Nephron progenitor cell (in vitro differentiated cells): ENCODE measurements around the gene CACNG4.

Source experiments
- DNase-seq: peaks from one replicate; pipeline ENCODE4 v3.0.0; 2021
- H3K27ac Mint-ChIP-seq: 2 replicates; pipeline ENCODE4 v1.8.0; 2021; ENCODE audit warnings: mild to moderate bottlenecking, moderate library complexity, mixed read lengths
- H3K27me3 Mint-ChIP-seq: 2 replicates; pipeline ENCODE4 v1.8.0; 2021; ENCODE audit warnings: mild to moderate bottlenecking, low read depth, mixed read lengths; ENCODE audit not compliant: poor library complexity
- H3K36me3 Mint-ChIP-seq: 2 replicates; pipeline ENCODE4 v1.8.0; 2021; ENCODE audit warnings: low read depth, mixed read lengths
- H3K4me1 Mint-ChIP-seq: 2 replicates; pipeline ENCODE4 v1.8.0; 2021; ENCODE audit warnings: mixed read lengths
- H3K4me3 Mint-ChIP-seq: 2 replicates; pipeline ENCODE4 v1.8.0; 2021; ENCODE audit warnings: mild to moderate bottlenecking, moderate library complexity, mixed read lengths
- H3K9me3 Mint-ChIP-seq: 2 replicates; pipeline ENCODE4 v1.8.0; 2021; ENCODE audit warnings: mild to moderate bottlenecking, moderate library complexity, mixed read lengths
- CTCF ChIP-seq: fragments of 200-600 bp; sonication (generic); IDR thresholded peaks from 2 replicates; pipeline ENCODE4 v1.5.0; 2021; ENCODE audit warnings: antibody characterized with exemption

The CACNG4 gene

GRCh38 chr17:66963909-66964771 lies at the start of gene CACNG4:
CACNG4 (plus strand) TSS chr17:66964707; CDS start chr17:66964912, 205 bp downstream.
- H3K27ac Mint-ChIP-seq: no peak within 1 kb of the TSS
- peaks cover 90% of the 10 kb centered on the region for H3K27me3 Mint-ChIP-seq
- H3K4me1 Mint-ChIP-seq: peaks cover 36% of the 10 kb centered on the region
- peak; percentile 75 for DNase-seq
- H3K9me3 Mint-ChIP-seq: no peaks in the 10 kb centered on the region
- H3K36me3 Mint-ChIP-seq: no peaks in the 10 kb centered on the region
- peak within 1 kb of the TSS; percentile 80 for H3K4me3 Mint-ChIP-seq
- TF ChIP-seq CTCF: no peak

GRCh38 chr17:66915204-66915611 lies 49.3 kb upstream of the CACNG4 start:
- no peaks in the 10 kb centered on the region for H3K36me3 Mint-ChIP-seq
- no peak overlapping the region for H3K27ac Mint-ChIP-seq
- H3K27me3 Mint-ChIP-seq: no peaks in the 10 kb centered on the region
- no peak for DNase-seq
- H3K9me3 Mint-ChIP-seq: peaks cover 8% of the 10 kb centered on the region
- no peak overlapping the region for H3K4me3 Mint-ChIP-seq
- no peak for TF ChIP-seq CTCF
- peaks cover 11% of the 10 kb centered on the region for H3K4me1 Mint-ChIP-seq

GRCh38 chr17:66915792-66916191 lies 48.7 kb upstream of the CACNG4 start:
- no peak for DNase-seq
- Mint-ChIP-seq H3K4me3 (no peak overlapping the region), H3K27me3 (no peaks in the 10 kb centered on the region), H3K36me3 (no peaks in the 10 kb centered on the region), H3K9me3 (peaks cover 8% of the 10 kb centered on the region), H3K27ac (no peak overlapping the region), H3K4me1 (peaks cover 11% of the 10 kb centered on the region)
- no peak for TF ChIP-seq CTCF

GRCh38 chr17:66916946-66917345 lies 47.6 kb upstream of the CACNG4 start:
- Mint-ChIP-seq H3K4me1 (peaks cover 11% of the 10 kb centered on the region), H3K27me3 (no peaks in the 10 kb centered on the region), H3K27ac (no peak overlapping the region), H3K36me3 (no peaks in the 10 kb centered on the region), H3K9me3 (peaks cover 13% of the 10 kb centered on the region), H3K4me3 (no peak overlapping the region)
- TF ChIP-seq CTCF: no peak
- no peak for DNase-seq

GRCh38 chr17:66918896-66919295 lies 45.6 kb upstream of the CACNG4 start:
- no peak overlapping the region for H3K4me3 Mint-ChIP-seq
- no peaks in the 10 kb centered on the region for H3K36me3 Mint-ChIP-seq
- DNase-seq: no peak
- peaks cover 12% of the 10 kb centered on the region for H3K4me1 Mint-ChIP-seq
- no peak for TF ChIP-seq CTCF
- peaks cover 25% of the 10 kb centered on the region for H3K9me3 Mint-ChIP-seq
- H3K27me3 Mint-ChIP-seq: no peaks in the 10 kb centered on the region
- no peak overlapping the region for H3K27ac Mint-ChIP-seq

GRCh38 chr17:66920435-66920834 lies 44.1 kb upstream of the CACNG4 start:
- H3K27ac Mint-ChIP-seq: no peak overlapping the region
- H3K27me3 Mint-ChIP-seq: no peaks in the 10 kb centered on the region
- TF ChIP-seq CTCF: no peak

More at GRCh38 chr17:66920435-66920834, 44.1 kb upstream of the CACNG4 start:
- Mint-ChIP-seq H3K36me3 (no peaks in the 10 kb centered on the region), H3K4me1 (peaks cover 12% of the 10 kb centered on the region), H3K9me3 (peaks cover 25% of the 10 kb centered on the region), H3K4me3 (no peak overlapping the region)
- DNase-seq: no peak
